GM12878 (cell line): ENCODE measurements around the gene TAAR8. TPM values are rescaled to one million over a fixed set of nuclear protein-coding genes. Genes with fewer than 3 reads are reported as not detected.

Experiments
- ATAC-seq: fragments of 200-7000 bp; cut with Tn5 transposase; 3 replicates; pipeline ENCODE4 v1.9.1; 2020; ENCODE audit warnings: mild to moderate bottlenecking, moderate library complexity
- BruUV-seq: library from RNA; stranded (reverse); fragments of 400-500 nt; replicated peaks from 2 replicates; lab custom pipeline; 2021; lab: Mats Ljungman, UMichigan
- CTCF ChIA-PET: fragments of 300-600 bp; sonication (Branson Sonifier 250); formaldehyde crosslinking; extraction: SDS; loops from one replicate; lab custom pipeline; 2021; ENCODE audit warnings: inconsistent platforms; lab: Yijun Ruan, JAX
- POLR2A ChIA-PET: fragments of 350-600 bp; formaldehyde crosslinking; extraction: SDS; loops from one replicate; lab custom pipeline; 2021; ENCODE audit warnings: inconsistent platforms; lab: Charles Lee
- RAD21 ChIA-PET: fragments of 300-600 bp; sonication (Branson Sonifier 250); formaldehyde crosslinking; loops from one replicate; lab custom pipeline; 2023; ENCODE audit warnings: antibody characterized with exemption; ENCODE audit not compliant: unreplicated experiment; lab: Charles Lee
- SMC1A ChIA-PET: fragments of 300-600 bp; sonication (Branson Sonifier 250); formaldehyde crosslinking; loops from one replicate; lab custom pipeline; 2023; ENCODE audit not compliant: unreplicated experiment, uncharacterized antibody; lab: Charles Lee
- DNase-seq: peaks from one replicate; pipeline ENCODE4 v3.0.0-alpha.2; 2011; ENCODE audit warnings: low read depth, low spot score
- FAIRE-seq: peaks from 3 replicates; lab custom pipeline; 2011; peaks lifted over from hg19 to GRCh38; lab: Jason Lieb, UNC
- H2AFZ ChIP-seq: 2 replicates; pipeline ENCODE4 v1.6.0; 2011; ENCODE audit warnings: low read depth, low read length, control low read depth; ENCODE audit not compliant: control insufficient read depth
- H3K27ac ChIP-seq: 2 replicates; pipeline ENCODE4 v1.5.1; 2011; ENCODE audit warnings: control low read depth; ENCODE audit not compliant: control insufficient read depth, insufficient read depth
- H3K27me3 ChIP-seq, 2 experiments: replicated peaks in 1 of 2; 2 replicates each; pipeline versions ENCODE4 v1.6.0 to v1.6.1; 2011; ENCODE audit warnings: low read length in 1 of 2; ENCODE audit not compliant: control insufficient read depth in 2 of 2, insufficient read depth in 2 of 2
- H3K36me3 ChIP-seq, 2 experiments: 2 replicates each; pipeline ENCODE4 v1.5.1; 2011; ENCODE audit warnings: low read length in 1 of 2; ENCODE audit not compliant: control insufficient read depth in 2 of 2, insufficient read depth in 2 of 2
- H3K4me1 ChIP-seq: 2 replicates; pipeline ENCODE4 v1.6.1; 2011; ENCODE audit warnings: mild to moderate bottlenecking, low read length, moderate library complexity, mixed read lengths; ENCODE audit not compliant: control insufficient read depth, insufficient read depth
- H3K4me2 ChIP-seq: 2 replicates; pipeline ENCODE4 v1.6.0; 2011; ENCODE audit warnings: control low read depth; ENCODE audit not compliant: control insufficient read depth, insufficient read depth
- H3K4me3 ChIP-seq: fragments of 200-600 bp; sonication (generic); 2 replicates; pipeline ENCODE4 v1.5.1; 2016
- H3K79me2 ChIP-seq: 2 replicates; pipeline ENCODE4 v1.6.0; 2011; ENCODE audit warnings: low read length; ENCODE audit not compliant: control insufficient read depth, insufficient read depth
- H3K9ac ChIP-seq: 2 replicates; pipeline ENCODE4 v1.8.0; 2011; ENCODE audit warnings: low read length, control low read depth, mixed read lengths; ENCODE audit not compliant: control insufficient read depth, insufficient read depth
- H3K9me3 ChIP-seq: replicated peaks from 3 replicates; pipeline ENCODE4 v1.5.1; 2011; ENCODE audit warnings: mild to moderate bottlenecking, low read length; ENCODE audit not compliant: control insufficient read depth, insufficient read depth
- H4K20me1 ChIP-seq: 2 replicates; pipeline ENCODE4 v1.6.0; 2011; ENCODE audit not compliant: control insufficient read depth, insufficient read depth
- CHD2 ChIP-seq: IDR thresholded peaks from 2 replicates; pipeline ENCODE4 v1.6.1; 2011; ENCODE audit warnings: low read depth, low read length, improper control_type of control experiment, borderline replicate concordance
- FOXM1 ChIP-seq: IDR thresholded peaks from 2 replicates; pipeline ENCODE4 v1.6.1; 2012; ENCODE audit warnings: low read depth, mild to moderate bottlenecking, inconsistent platforms, low read length, moderate library complexity
- HCFC1 ChIP-seq: fragments of 150-350 bp; IDR thresholded peaks from 2 replicates; pipeline ENCODE4 v1.6.1; 2014; ENCODE audit warnings: low read length
- JUNB ChIP-seq: IDR thresholded peaks from 2 replicates; pipeline ENCODE4 v1.6.1; 2016; ENCODE audit warnings: antibody characterized with exemption, mild to moderate bottlenecking
- NFIC ChIP-seq: IDR thresholded peaks from 2 replicates; pipeline ENCODE4 v1.6.1; 2012; ENCODE audit warnings: low read depth, mild to moderate bottlenecking, inconsistent platforms, low read length, moderate library complexity
- POU2F2 ChIP-seq: IDR thresholded peaks from 3 replicates; pipeline ENCODE4 v1.6.1; 2011; ENCODE audit warnings: low read depth, mild to moderate bottlenecking, low read length, borderline replicate concordance
- TBL1XR1 ChIP-seq: IDR thresholded peaks from 2 replicates; pipeline ENCODE4 v1.6.1; 2012; ENCODE audit warnings: low read depth, low read length, improper control_type of control experiment
- TCF12 ChIP-seq: IDR thresholded peaks from 2 replicates; pipeline ENCODE4 v1.6.1; 2011; ENCODE audit warnings: low read depth, mild to moderate bottlenecking, low read length
- USF2 ChIP-seq: IDR thresholded peaks from 2 replicates; pipeline ENCODE4 v1.6.1; 2011; ENCODE audit warnings: low read depth, low read length, improper control_type of control experiment, borderline replicate concordance
- ZNF217 ChIP-seq: fragments of 450-650 bp; IDR thresholded peaks from 2 replicates; pipeline ENCODE4 v1.6.1; 2017; ENCODE audit warnings: antibody characterized with exemption, mild to moderate bottlenecking
- ZNF24 ChIP-seq: fragments of 450-650 bp; IDR thresholded peaks from 2 replicates; pipeline ENCODE4 v1.6.1; 2017; ENCODE audit warnings: antibody characterized with exemption, mild to moderate bottlenecking
- ZNF384 ChIP-seq: IDR thresholded peaks from 2 replicates; pipeline ENCODE4 v1.6.1; 2012; ENCODE audit warnings: low read depth, mild to moderate bottlenecking, low read length, improper control_type of control experiment, borderline replicate concordance
- WGBS: methylation state at CpG from one replicate; pipeline ENCODE4 v1.1.6; 2016; ENCODE audit warnings: low lambda C conversion rate; ENCODE audit not compliant: insufficient replicate concordance, insufficient coverage; ENCODE audit errors: missing lambda C conversion rate; 5-methylcytosine and 5-hydroxymethylcytosine counted together
- in situ Hi-C: fragments of 300-500 bp; cut with MboI; formaldehyde crosslinking; loops from 9 replicates; pipeline ENCODE4 v1.14.3; 2018; ENCODE audit warnings: mixed read lengths
- intact Hi-C: fragments of 100-400 bp; cut with micrococcal nuclease; formaldehyde crosslinking; loops from one replicate; pipeline ENCODE4 v1.14.2; 2022; ENCODE audit not compliant: unreplicated experiment
- polyA plus RNA-seq, 11 experiments: library from polyadenylated mRNA; depleted of rRNA in 4 of 11; unstranded in 6 of 11; stranded (reverse) in 5 of 11; fragments of >200 nt; fragmentation: Nextera tagmentation in 4 of 11; fragmentation: Illumina TruSeq in 1 of 11; extraction: Ambion mirVana in 4 of 11; extraction: Trizol in 1 of 11; gene quantifications; 1 replicate in 1 of 11; 2 replicates in 10 of 11; pipeline versions ENCODE4 v1.2.1 to v1.2.3, GENCODE V29; 2011 to 2016; ENCODE audit warnings: inconsistent platforms in 2 of 11, missing spikeins in 2 of 11, low read depth in 1 of 11
- total RNA-seq, 4 experiments: library from RNA; depleted of rRNA in 3 of 4; stranded (reverse); fragments of >200 nt in 3 of 4; fragmentation: Illumina TruSeq in 1 of 4; extraction: Trizol in 1 of 4; gene quantifications; 2 replicates each; pipeline versions ENCODE4 v1.2.1 to v1.2.3, GENCODE V29; 2013 to 2021
- TF ChIP-seq, protein P1 (sequence below): IDR thresholded peaks from 2 replicates; pipeline ENCODE4 v1.6.1; 2011; ENCODE audit warnings: borderline replicate concordance, low read depth, mild to moderate bottlenecking, moderate library complexity, mixed read lengths, low read length; ENCODE audit not compliant: insufficient read depth; ENCODE audit errors: extremely low read length
- TF ChIP-seq, protein P2 (sequence below): fragments of 450-650 bp; IDR thresholded peaks from 2 replicates; pipeline ENCODE4 v1.6.1; 2016; ENCODE audit warnings: mild to moderate bottlenecking

Gene TAAR8
- total and polyA plus RNA-seq, 10 of the 15 experiments (the other 5 are each of a cell fraction or from before 2014, with no cell fraction given) = not detected

GRCh38 chr6:132524646-132525045 lies 27.8 kb upstream of the TAAR8 start:
- H3K27me3 ChIP-seq = no peaks in the 10 kb centered on the region; a peak in 1 of 4 replicates
- no peaks in the 10 kb centered on the region for H3K79me2 ChIP-seq
- ChIA-PET SMC1A (interaction anchor here (1.0 to 2.0 kb wide), 4 partner anchors 12 to 274 kb away, joined by 3 to 6 read pairs (median 5); partner anchors contain the start of genes SLC18B1 and STX7), CTCF (interaction anchor here (0.9 to 1.9 kb wide), 3 partner anchors 11 to 245 kb away, joined by 3 to 6 read pairs (median 5); no protein-coding TSS in a partner anchor), RAD21 (interaction anchor here (1.4 kb wide), 1 partner anchor 145 kb away, joined by 3 read pairs; no protein-coding TSS in a partner anchor), POLR2A (interaction anchor here (0.6 to 1.1 kb wide), 2 partner anchors 216 to 229 kb away, joined by 8 read pairs; no protein-coding TSS in a partner anchor)
- H4K20me1 ChIP-seq = no peaks in the 10 kb centered on the region
- no peak overlapping the region for H3K9ac ChIP-seq
- in situ Hi-C loops = loop anchor here (10.0 kb wide), 1 partner anchor 270 kb away; the partner anchor contains the start of gene SLC18B1
- H3K4me3 ChIP-seq = no peak overlapping the region
- no peak for TF ChIP-seq NFIC
- no peak for TF ChIP-seq ZNF384
- TF ChIP-seq JUNB = no peak
- intact Hi-C loops = loop anchor here (5.0 kb wide), 1 partner anchor 123 kb away; no protein-coding TSS in a partner anchor
- no TSS peak for BruUV-seq
- no peak overlapping the region for H3K27ac ChIP-seq
- DNase-seq (no peak), ATAC-seq (no peak), FAIRE-seq (no peak)
- H3K4me2 ChIP-seq = no peak overlapping the region
- no peaks in the 10 kb centered on the region for H3K9me3 ChIP-seq
- H3K4me1 ChIP-seq = no peaks in the 10 kb centered on the region
- H3K36me3 ChIP-seq = no peaks in the 10 kb centered on the region
- H2AFZ ChIP-seq = no peak overlapping the region
- WGBS = 80% methylated on average over 5 of the region's 5 CpGs

GRCh38 chr6:132525866-132526265 lies 26.6 kb upstream of the TAAR8 start:
- POLR2A ChIA-PET = interaction anchor here (0.9 kb wide), 1 partner anchor 13 kb away, joined by 3 read pairs; the partner anchor contains the start of gene STX7
- SMC1A ChIA-PET = interaction anchor here (0.6 to 2.1 kb wide), 2 partner anchors 13 to 133 kb away, joined by 3 to 6 read pairs; partner anchors contain the start of gene STX7
- intact Hi-C loops = loop anchor here (5.0 kb wide), 1 partner anchor 121 kb away; no protein-coding TSS in a partner anchor
- no peak for TF ChIP-seq TBL1XR1
- no peak for TF ChIP-seq HCFC1
- no peak for TF ChIP-seq ZNF217
- no peak for TF ChIP-seq POU2F2
- TF ChIP-seq, protein P1, sequence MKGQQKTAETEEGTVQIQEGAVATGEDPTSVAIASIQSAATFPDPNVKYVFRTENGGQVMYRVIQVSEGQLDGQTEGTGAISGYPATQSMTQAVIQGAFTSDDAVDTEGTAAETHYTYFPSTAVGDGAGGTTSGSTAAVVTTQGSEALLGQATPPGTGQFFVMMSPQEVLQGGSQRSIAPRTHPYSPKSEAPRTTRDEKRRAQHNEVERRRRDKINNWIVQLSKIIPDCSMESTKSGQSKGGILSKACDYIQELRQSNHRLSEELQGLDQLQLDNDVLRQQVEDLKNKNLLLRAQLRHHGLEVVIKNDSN = no peak
- no peak for TF ChIP-seq USF2
- no peak for TF ChIP-seq TCF12
- no peak for TF ChIP-seq FOXM1
- no peak for TF ChIP-seq ZNF24
- no peak for TF ChIP-seq CHD2
- TF ChIP-seq, protein P2, sequence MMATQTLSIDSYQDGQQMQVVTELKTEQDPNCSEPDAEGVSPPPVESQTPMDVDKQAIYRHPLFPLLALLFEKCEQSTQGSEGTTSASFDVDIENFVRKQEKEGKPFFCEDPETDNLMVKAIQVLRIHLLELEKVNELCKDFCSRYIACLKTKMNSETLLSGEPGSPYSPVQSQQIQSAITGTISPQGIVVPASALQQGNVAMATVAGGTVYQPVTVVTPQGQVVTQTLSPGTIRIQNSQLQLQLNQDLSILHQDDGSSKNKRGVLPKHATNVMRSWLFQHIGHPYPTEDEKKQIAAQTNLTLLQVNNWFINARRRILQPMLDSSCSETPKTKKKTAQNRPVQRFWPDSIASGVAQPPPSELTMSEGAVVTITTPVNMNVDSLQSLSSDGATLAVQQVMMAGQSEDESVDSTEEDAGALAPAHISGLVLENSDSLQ = no peak

More at GRCh38 chr6:132525866-132526265, 26.6 kb upstream of the TAAR8 start:
- H3K79me2 ChIP-seq = no peaks in the 10 kb centered on the region
- H2AFZ ChIP-seq = no peak overlapping the region
- H3K36me3 ChIP-seq = no peaks in the 10 kb centered on the region
- no TSS peak for BruUV-seq
- H3K9ac ChIP-seq = no peak overlapping the region
- in situ Hi-C loops = loop anchor here (10.0 kb wide), 1 partner anchor 269 kb away; the partner anchor contains the start of gene SLC18B1
- ChIA-PET RAD21 (no interaction called here), CTCF (interaction anchor here (4.3 kb wide), 1 partner anchor 10 kb away, joined by 20 read pairs; no protein-coding TSS in a partner anchor)
- 70% methylated on average over 4 of the region's 4 CpGs for WGBS
- FAIRE-seq = no peak
- no peak for ATAC-seq
- no peak overlapping the region for H3K4me2 ChIP-seq
- no peak for DNase-seq
- no peaks in the 10 kb centered on the region for H3K4me1 ChIP-seq
- no peaks in the 10 kb centered on the region; a peak in 1 of 4 replicates for H3K27me3 ChIP-seq
- H3K27ac ChIP-seq = no peak overlapping the region
- no peak overlapping the region for H3K4me3 ChIP-seq
- H4K20me1 ChIP-seq = no peaks in the 10 kb centered on the region
- H3K9me3 ChIP-seq = no peaks in the 10 kb centered on the region
